GM12878 (cell line): ENCODE results near the gene COX6A2. TPM values are rescaled to one million over a fixed set of nuclear protein-coding genes. Genes with fewer than 3 reads are reported as not detected.

Experiments
- ATAC-seq: fragments of 200-7000 bp; cut with Tn5 transposase; 3 replicates; pipeline ENCODE4 v1.9.1; 2020; ENCODE audit warnings: mild to moderate bottlenecking, moderate library complexity
- BruUV-seq: library from RNA; stranded (reverse); fragments of 400-500 nt; replicated peaks from 2 replicates; lab custom pipeline; 2021; lab: Mats Ljungman, UMichigan
- CTCF ChIA-PET: fragments of 300-600 bp; sonication (Branson Sonifier 250); formaldehyde crosslinking; extraction: SDS; loops from one replicate; lab custom pipeline; 2021; ENCODE audit warnings: inconsistent platforms; lab: Yijun Ruan, JAX
- POLR2A ChIA-PET: fragments of 350-600 bp; formaldehyde crosslinking; extraction: SDS; loops from one replicate; lab custom pipeline; 2021; ENCODE audit warnings: inconsistent platforms; lab: Charles Lee
- RAD21 ChIA-PET: fragments of 300-600 bp; sonication (Branson Sonifier 250); formaldehyde crosslinking; loops from one replicate; lab custom pipeline; 2023; ENCODE audit warnings: antibody characterized with exemption; ENCODE audit not compliant: unreplicated experiment; lab: Charles Lee
- SMC1A ChIA-PET: fragments of 300-600 bp; sonication (Branson Sonifier 250); formaldehyde crosslinking; loops from one replicate; lab custom pipeline; 2023; ENCODE audit not compliant: unreplicated experiment, uncharacterized antibody; lab: Charles Lee
- DNase-seq: peaks from one replicate; pipeline ENCODE4 v3.0.0-alpha.2; 2011; ENCODE audit warnings: low read depth, low spot score
- FAIRE-seq: peaks from 3 replicates; lab custom pipeline; 2011; peaks lifted over from hg19 to GRCh38; lab: Jason Lieb, UNC
- H2AFZ ChIP-seq: 2 replicates; pipeline ENCODE4 v1.6.0; 2011; ENCODE audit warnings: low read depth, low read length, control low read depth; ENCODE audit not compliant: control insufficient read depth
- H3K27ac ChIP-seq: 2 replicates; pipeline ENCODE4 v1.5.1; 2011; ENCODE audit warnings: control low read depth; ENCODE audit not compliant: control insufficient read depth, insufficient read depth
- H3K27me3 ChIP-seq, 2 experiments: replicated peaks in 1 of 2; 2 replicates each; pipeline versions ENCODE4 v1.6.0 to v1.6.1; 2011; ENCODE audit warnings: low read length in 1 of 2; ENCODE audit not compliant: control insufficient read depth in 2 of 2, insufficient read depth in 2 of 2
- H3K36me3 ChIP-seq, 2 experiments: 2 replicates each; pipeline ENCODE4 v1.5.1; 2011; ENCODE audit warnings: low read length in 1 of 2; ENCODE audit not compliant: control insufficient read depth in 2 of 2, insufficient read depth in 2 of 2
- H3K4me1 ChIP-seq: 2 replicates; pipeline ENCODE4 v1.6.1; 2011; ENCODE audit warnings: mild to moderate bottlenecking, low read length, moderate library complexity, mixed read lengths; ENCODE audit not compliant: control insufficient read depth, insufficient read depth
- H3K4me2 ChIP-seq: 2 replicates; pipeline ENCODE4 v1.6.0; 2011; ENCODE audit warnings: control low read depth; ENCODE audit not compliant: control insufficient read depth, insufficient read depth
- H3K4me3 ChIP-seq: fragments of 200-600 bp; sonication (generic); 2 replicates; pipeline ENCODE4 v1.5.1; 2016
- H3K79me2 ChIP-seq: 2 replicates; pipeline ENCODE4 v1.6.0; 2011; ENCODE audit warnings: low read length; ENCODE audit not compliant: control insufficient read depth, insufficient read depth
- H3K9ac ChIP-seq: 2 replicates; pipeline ENCODE4 v1.8.0; 2011; ENCODE audit warnings: low read length, control low read depth, mixed read lengths; ENCODE audit not compliant: control insufficient read depth, insufficient read depth
- H3K9me3 ChIP-seq: replicated peaks from 3 replicates; pipeline ENCODE4 v1.5.1; 2011; ENCODE audit warnings: mild to moderate bottlenecking, low read length; ENCODE audit not compliant: control insufficient read depth, insufficient read depth
- H4K20me1 ChIP-seq: 2 replicates; pipeline ENCODE4 v1.6.0; 2011; ENCODE audit not compliant: control insufficient read depth, insufficient read depth
- BACH1 ChIP-seq: fragments of 450-650 bp; IDR thresholded peaks from 2 replicates; pipeline ENCODE4 v1.6.1; 2017; ENCODE audit warnings: mild to moderate bottlenecking, borderline replicate concordance
- BCL11A ChIP-seq: IDR thresholded peaks from 2 replicates; pipeline ENCODE4 v1.6.1; 2011; ENCODE audit warnings: low read depth, low read length
- CHD1 ChIP-seq: IDR thresholded peaks from 2 replicates; pipeline ENCODE4 v1.6.1; 2012; ENCODE audit warnings: low read depth, low read length, improper control_type of control experiment
- FOXK2 ChIP-seq: fragments of 450-650 bp; IDR thresholded peaks from 2 replicates; pipeline ENCODE4 v1.6.1; 2017; ENCODE audit warnings: mild to moderate bottlenecking, moderate library complexity
- GABPA ChIP-seq: IDR thresholded peaks from 2 replicates; pipeline ENCODE4 v1.6.1; 2014; ENCODE audit warnings: antibody characterized with exemption, low read depth, mild to moderate bottlenecking, inconsistent platforms
- GATAD2B ChIP-seq: fragments of 450-650 bp; conservative IDR thresholded peaks from 2 replicates; pipeline ENCODE4 v1.6.1; 2017; ENCODE audit warnings: low read depth, mild to moderate bottlenecking, moderate library complexity
- IKZF1 ChIP-seq: fragments of 450-650 bp; conservative IDR thresholded peaks from 2 replicates; pipeline ENCODE4 v1.6.1; 2017; ENCODE audit warnings: antibody characterized with exemption, mild to moderate bottlenecking
- MAX ChIP-seq: IDR thresholded peaks from 2 replicates; pipeline ENCODE4 v1.6.1; 2012; ENCODE audit warnings: low read depth, low read length, improper control_type of control experiment
- PML ChIP-seq: IDR thresholded peaks from 2 replicates; pipeline ENCODE4 v1.6.1; 2012; ENCODE audit warnings: low read length, inconsistent platforms
- RELB ChIP-seq: fragments of 450-650 bp; IDR thresholded peaks from 2 replicates; pipeline ENCODE4 v1.6.1; 2017; ENCODE audit warnings: low read depth, mild to moderate bottlenecking, moderate library complexity
- TAF1 ChIP-seq: IDR thresholded peaks from 2 replicates; pipeline ENCODE4 v1.6.1; 2011; ENCODE audit warnings: mild to moderate bottlenecking, low read depth, low read length, borderline replicate concordance
- TCF12 ChIP-seq: IDR thresholded peaks from 2 replicates; pipeline ENCODE4 v1.6.1; 2011; ENCODE audit warnings: low read depth, mild to moderate bottlenecking, low read length
- TCF7 ChIP-seq: IDR thresholded peaks from 2 replicates; pipeline ENCODE4 v1.6.1; 2014; ENCODE audit warnings: antibody characterized with exemption, borderline replicate concordance
- USF1 ChIP-seq: IDR thresholded peaks from 2 replicates; pipeline ENCODE4 v1.6.1; 2011; ENCODE audit warnings: borderline replicate concordance, low read depth, mild to moderate bottlenecking, moderate library complexity, mixed read lengths, low read length; ENCODE audit not compliant: insufficient read depth; ENCODE audit errors: extremely low read length
- ZNF207 ChIP-seq: fragments of 450-650 bp; IDR thresholded peaks from 2 replicates; pipeline ENCODE4 v1.6.1; 2014; ENCODE audit warnings: antibody characterized with exemption, mild to moderate bottlenecking, borderline replicate concordance
- ZNF384 ChIP-seq: IDR thresholded peaks from 2 replicates; pipeline ENCODE4 v1.6.1; 2012; ENCODE audit warnings: low read depth, mild to moderate bottlenecking, low read length, improper control_type of control experiment, borderline replicate concordance
- WGBS: methylation state at CpG from one replicate; pipeline ENCODE4 v1.1.6; 2016; ENCODE audit warnings: low lambda C conversion rate; ENCODE audit not compliant: insufficient replicate concordance, insufficient coverage; ENCODE audit errors: missing lambda C conversion rate; 5-methylcytosine and 5-hydroxymethylcytosine counted together
- in situ Hi-C: fragments of 300-500 bp; cut with MboI; formaldehyde crosslinking; loops from 9 replicates; pipeline ENCODE4 v1.14.3; 2018; ENCODE audit warnings: mixed read lengths
- intact Hi-C: fragments of 100-400 bp; cut with micrococcal nuclease; formaldehyde crosslinking; loops from one replicate; pipeline ENCODE4 v1.14.2; 2022; ENCODE audit not compliant: unreplicated experiment
- polyA plus RNA-seq, 11 experiments: library from polyadenylated mRNA; depleted of rRNA in 4 of 11; unstranded in 6 of 11; stranded (reverse) in 5 of 11; fragments of >200 nt; fragmentation: Nextera tagmentation in 4 of 11; fragmentation: Illumina TruSeq in 1 of 11; extraction: Ambion mirVana in 4 of 11; extraction: Trizol in 1 of 11; gene quantifications; 1 replicate in 1 of 11; 2 replicates in 10 of 11; pipeline versions ENCODE4 v1.2.1 to v1.2.3, GENCODE V29; 2011 to 2016; ENCODE audit warnings: inconsistent platforms in 2 of 11, missing spikeins in 2 of 11, low read depth in 1 of 11
- total RNA-seq, 4 experiments: library from RNA; depleted of rRNA in 3 of 4; stranded (reverse); fragments of >200 nt in 3 of 4; fragmentation: Illumina TruSeq in 1 of 4; extraction: Trizol in 1 of 4; gene quantifications; 2 replicates each; pipeline versions ENCODE4 v1.2.1 to v1.2.3, GENCODE V29; 2013 to 2021

The COX6A2 gene
- total and polyA plus RNA-seq, 10 of the 15 experiments (the other 5 are each of a cell fraction or from before 2014, with no cell fraction given) = not detected

- no peak for TF ChIP-seq RELB
- TF ChIP-seq TAF1 = no peak
Measured at GRCh38 chr16:31436221-31437045, 8.3 kb upstream of the COX6A2 start (continued).

- intact Hi-C loops = no loop called here
- no TSS peak for BruUV-seq
- H3K9me3 ChIP-seq = no peaks in the 10 kb centered on the region
- no peak overlapping the region for H3K4me3 ChIP-seq
- no peaks in the 10 kb centered on the region for H3K79me2 ChIP-seq
- H2AFZ ChIP-seq = no peak overlapping the region
- ChIA-PET RAD21 (no interaction called here), SMC1A (interaction anchor here (1.1 kb wide), 1 partner anchor 40 kb away, joined by 3 read pairs; no protein-coding TSS in a partner anchor), POLR2A (interaction anchor here (0.5 kb wide), 1 partner anchor 178 kb away, joined by 9 read pairs; no protein-coding TSS in a partner anchor), CTCF (no interaction called here)
- H3K9ac ChIP-seq = no peak overlapping the region
- H3K36me3 ChIP-seq = no peaks in the 10 kb centered on the region
- ATAC-seq = no peak
- FAIRE-seq = no peak
- no peaks in the 10 kb centered on the region for H3K27me3 ChIP-seq
- in situ Hi-C loops = loop anchor here (25.0 kb wide), 1 partner anchor 448 kb away; the partner anchor contains the start of gene HSD3B7
- no peak overlapping the region for H3K4me2 ChIP-seq
- H3K27ac ChIP-seq = no peak overlapping the region
- H3K4me1 ChIP-seq = no peaks in the 10 kb centered on the region
- H4K20me1 ChIP-seq = no peaks in the 10 kb centered on the region
- 84% methylated on average over 47 of the region's 47 CpGs for WGBS
- DNase-seq = no peak
- TF ChIP-seq USF1 (no peak), ZNF207 (no peak), TCF7 (no peak), IKZF1 (no peak), GATAD2B (no peak), FOXK2 (no peak), TAF1 (no peak), MAX (no peak), PML (no peak), ZNF384 (no peak), GABPA (no peak), TCF12 (no peak), CHD1 (no peak), BACH1 (no peak), BCL11A (no peak), RELB (no peak)
Measured at GRCh38 chr16:31435341-31436220, 7.4 kb upstream of the COX6A2 start.
